Ammon's horn (tissue), 1 donor: ENCODE data around the gene CNFN.

Experiments used
- DNase-seq: peaks from one replicate; pipeline ENCODE4 v3.0.0-alpha.2; 2016; ENCODE audit warnings: low spot score

The CNFN gene

DNA sequence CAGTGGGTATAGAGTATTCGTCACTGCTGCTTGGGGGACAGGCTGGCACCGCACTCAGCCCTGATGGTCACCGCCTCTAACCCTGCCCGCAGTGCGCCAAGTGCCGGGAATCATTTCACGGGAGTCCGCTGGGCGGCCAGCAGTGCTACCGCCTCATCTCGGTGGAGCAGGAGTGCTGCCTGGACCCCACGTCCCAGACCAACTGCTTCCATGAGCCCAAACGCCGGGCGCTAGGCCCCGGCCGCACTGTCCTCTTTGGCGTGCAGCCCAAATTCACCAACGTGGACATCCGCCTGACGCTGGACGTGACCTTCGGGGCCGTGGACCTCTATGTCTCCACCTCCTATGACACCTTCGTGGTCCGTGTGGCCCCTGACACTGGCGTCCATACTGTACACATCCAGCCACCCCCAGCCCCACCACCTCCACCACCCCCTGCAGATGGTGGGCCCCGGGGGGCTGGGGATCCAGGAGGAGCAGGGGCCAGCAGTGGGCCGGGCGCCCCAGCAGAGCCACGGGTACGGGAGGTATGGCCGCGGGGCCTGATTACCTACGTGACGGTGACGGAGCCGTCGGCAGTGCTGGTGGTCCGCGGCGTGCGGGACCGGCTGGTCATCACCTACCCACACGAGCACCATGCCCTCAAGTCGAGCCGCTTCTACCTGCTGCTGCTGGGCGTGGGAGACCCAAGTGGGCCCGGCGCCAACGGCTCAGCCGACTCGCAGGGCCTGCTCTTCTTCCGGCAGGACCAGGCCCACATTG is 14.5 kb downstream of the CNFN start:
- no peak for DNase-seq

DNA sequence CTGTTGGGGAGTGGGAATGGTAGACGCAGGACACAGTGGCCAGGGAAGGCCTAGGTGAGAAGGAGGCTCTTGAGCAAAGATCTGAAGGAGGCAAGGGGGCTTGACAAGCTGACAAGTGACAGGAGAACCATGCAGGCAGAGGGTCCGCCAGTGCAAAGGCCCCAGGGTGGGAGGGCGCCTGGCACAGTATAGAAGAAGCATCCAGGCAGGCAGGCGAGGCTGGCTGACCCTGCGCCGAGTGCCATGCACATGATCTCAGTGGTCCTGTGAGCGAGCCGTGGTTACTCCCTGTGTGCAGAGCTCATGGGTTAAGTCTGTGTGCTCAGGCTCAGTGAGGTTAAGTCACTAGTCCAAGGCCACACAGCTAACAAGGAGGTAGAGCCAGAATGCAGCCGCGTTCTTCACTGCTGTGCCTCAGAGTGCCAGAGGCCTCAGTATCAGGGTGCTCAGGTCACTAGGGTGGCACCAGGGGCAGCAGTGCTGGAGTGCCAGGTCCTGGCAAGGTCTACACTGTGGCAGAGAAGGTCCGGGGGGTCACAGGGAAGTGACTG is 15.2 kb downstream of the CNFN start:
- DNase-seq: no peak

DNA sequence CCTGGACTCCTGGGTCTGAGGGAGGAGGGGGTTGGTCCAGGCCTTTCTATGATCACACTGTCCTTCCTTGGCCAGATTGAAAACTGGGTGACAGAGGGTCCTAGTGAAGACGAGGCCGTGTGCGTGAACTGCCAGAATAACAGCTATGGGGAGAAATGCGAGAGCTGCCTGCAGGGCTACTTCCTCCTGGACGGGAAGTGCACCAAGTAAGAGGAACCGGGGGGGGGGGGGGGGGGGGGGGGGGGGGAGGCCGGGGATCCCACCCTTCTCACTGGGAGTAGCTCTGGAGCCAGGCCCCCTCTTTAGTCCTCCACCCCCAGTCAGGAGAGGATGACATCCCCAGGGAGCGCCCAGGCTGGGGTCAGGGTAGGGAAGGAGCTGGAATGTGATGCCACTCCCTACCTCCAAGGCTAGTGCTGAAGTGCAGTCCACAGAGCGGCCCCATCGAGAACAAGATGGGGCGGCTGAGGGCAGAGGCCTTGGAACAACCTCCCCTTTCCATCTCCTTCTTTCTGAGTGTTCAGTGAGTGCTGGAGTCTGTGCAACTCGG is 19.4 kb downstream of the CNFN start:
- no peak for DNase-seq

DNA sequence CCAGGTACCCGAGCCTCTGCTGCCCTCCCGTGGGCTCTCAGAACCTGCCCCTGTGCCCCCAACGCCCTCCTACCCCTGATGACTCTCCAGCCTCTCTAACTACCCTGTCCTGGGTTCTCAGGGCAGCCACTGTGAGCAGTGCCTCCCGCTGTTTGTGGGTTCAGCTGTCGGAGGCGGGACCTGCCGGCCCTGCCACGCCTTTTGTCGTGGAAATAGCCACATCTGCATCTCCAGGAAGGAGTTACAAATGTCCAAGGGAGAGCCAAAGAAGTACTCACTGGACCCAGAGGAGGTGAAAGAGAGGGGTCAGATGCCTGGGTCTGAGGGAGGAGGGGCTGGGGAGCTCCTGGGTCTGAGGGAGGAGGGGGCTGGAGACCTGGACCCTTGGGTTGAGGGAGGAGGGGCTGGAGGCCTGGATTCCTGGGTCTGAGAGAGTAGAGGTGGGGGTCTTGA is 20.0 kb downstream of the CNFN start:
- DNase-seq: no peak

DNA sequence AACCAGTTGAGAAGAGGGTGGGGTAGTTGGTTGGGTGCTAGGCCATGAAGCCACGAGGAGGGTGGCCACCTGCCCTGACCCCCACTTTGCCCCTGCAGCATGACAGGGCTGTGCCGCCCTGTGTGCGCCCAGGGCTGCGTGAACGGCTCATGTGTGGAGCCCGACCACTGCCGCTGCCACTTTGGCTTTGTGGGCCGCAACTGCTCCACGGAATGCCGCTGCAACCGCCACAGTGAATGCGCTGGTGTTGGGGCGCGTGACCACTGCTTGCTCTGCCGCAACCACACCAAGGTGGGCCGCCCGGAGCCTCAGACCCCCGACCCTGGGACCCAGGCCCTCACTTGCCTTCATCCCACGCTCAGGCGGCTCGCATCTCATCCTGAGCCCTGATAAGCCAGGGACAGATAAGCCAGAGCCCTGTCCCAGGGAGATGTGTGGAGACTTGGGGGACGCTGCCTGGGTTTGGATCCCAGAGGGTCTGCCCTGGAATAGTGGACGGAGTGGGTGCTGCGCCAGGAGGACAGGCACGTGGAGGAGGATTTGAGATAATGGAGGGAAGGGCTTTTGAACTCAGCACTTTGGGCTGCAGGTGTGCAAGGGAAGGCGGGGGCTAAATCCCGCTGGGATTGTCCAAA is 20.5 kb downstream of the CNFN start:
- DNase-seq: no peak

DNA sequence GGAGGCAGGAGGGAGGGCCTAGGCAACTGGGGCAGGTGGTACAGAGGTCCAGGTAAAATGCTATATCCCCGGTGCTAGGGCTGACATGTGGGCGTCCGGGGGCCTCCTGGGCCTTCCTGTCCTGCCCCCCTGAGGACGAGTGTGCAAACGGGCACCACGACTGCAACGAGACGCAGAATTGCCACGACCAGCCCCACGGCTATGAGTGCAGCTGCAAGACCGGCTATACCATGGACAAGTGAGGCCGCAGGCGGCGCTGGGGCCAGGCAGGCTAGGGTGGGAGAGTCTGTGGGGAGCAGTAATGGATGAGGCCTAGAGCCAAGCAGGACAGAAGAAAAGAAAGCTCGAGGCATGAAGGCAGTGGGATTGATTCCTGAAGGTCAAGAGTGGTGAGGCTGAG is 21.3 kb downstream of the CNFN start:
- no peak for DNase-seq

DNA sequence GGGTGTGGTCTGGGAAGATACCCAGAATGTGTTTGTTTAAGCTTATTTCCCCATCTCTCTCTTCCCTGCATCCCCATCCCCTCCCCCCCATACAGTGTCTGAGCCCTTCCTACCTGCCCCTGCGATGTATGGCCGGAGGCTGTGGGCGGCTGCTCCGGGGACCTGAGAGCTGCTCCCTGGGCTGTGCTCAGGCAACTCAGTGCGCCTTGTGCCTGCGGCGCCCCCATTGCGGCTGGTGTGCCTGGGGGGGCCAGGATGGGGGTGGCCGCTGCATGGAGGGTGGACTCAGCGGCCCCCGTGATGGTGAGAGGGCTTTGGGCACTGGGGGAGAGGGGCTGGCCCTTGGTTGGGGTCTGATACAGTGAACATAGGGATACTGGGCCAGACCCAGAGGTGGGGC is 21.7 kb downstream of the CNFN start:
- DNase-seq: no peak

DNA sequence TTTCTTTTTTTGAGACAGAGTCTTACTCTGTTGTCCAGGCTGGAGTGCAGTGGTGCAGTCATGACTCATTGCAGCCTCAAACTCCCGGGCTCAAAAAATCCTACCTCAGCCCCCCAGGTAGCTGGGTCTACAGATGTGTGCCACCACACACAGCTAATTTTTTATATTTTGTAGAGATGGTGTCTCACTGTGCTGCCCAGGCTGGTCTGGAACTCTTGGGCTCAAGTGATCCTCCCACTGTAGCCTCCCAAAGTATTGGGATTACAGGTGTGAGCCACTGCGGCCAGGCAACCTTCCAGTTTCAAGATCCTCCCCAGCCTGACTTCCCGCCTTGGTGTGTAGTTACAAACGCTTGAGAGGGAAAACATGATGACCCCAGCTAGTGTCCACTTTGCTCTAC is 22.2 kb downstream of the CNFN start:
- no peak for DNase-seq

DNA sequence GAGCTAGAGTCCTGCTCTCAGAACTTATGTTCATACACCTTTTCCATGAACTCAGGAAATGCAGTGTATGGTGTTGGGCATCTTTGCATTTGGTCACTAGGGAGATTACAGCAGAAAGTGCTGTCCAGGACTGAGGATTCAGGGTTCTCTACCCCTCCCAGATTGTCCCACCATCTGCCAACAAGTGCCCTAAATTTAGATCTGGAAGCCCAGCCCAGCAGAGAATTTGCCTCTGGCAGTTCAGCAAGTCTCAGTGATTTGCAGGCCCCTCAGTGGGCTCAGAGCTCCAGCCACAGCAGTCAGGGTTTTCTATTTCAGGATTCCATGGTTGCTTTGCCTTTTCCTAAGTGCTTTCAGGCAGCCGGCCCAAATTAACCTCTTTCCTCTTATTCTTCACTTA is 23.4 kb downstream of the CNFN start:
- no peak for DNase-seq

DNA sequence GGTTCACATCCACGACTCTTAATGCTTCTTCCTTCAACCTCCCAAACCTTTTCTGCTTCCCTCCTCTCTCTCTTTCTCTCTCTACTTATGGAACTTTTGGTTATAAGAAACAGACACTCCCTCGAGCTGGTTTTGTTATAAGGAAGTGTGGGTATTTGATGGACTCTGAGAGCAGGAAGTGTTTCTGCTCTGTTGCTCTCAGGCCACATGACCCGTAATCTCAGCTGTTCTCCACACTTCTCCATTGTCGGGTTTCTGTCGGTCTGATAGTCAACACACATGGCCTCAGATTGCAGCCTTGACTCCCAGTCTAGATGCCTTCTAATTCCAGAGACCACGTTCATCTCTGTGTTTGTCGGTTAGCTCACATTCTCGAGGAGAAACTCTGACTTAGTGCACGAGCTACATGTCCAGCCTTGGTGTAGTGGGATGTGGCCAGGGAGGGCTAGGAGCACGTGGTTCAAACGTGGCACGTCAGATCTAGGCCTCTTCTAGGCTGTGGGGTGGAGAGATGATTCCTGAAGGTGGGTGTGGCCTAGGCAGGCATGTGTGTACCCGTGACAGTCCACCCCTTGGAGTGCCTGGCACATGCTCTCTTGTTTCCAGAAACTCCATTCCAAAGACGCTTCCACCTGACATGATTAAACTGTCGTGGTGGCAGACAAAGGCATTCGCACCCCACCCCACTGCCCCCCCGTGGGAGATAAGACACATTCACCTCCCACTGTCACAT is 26.3 kb downstream of the CNFN start:
- DNase-seq: peak; percentile 67

DNA sequence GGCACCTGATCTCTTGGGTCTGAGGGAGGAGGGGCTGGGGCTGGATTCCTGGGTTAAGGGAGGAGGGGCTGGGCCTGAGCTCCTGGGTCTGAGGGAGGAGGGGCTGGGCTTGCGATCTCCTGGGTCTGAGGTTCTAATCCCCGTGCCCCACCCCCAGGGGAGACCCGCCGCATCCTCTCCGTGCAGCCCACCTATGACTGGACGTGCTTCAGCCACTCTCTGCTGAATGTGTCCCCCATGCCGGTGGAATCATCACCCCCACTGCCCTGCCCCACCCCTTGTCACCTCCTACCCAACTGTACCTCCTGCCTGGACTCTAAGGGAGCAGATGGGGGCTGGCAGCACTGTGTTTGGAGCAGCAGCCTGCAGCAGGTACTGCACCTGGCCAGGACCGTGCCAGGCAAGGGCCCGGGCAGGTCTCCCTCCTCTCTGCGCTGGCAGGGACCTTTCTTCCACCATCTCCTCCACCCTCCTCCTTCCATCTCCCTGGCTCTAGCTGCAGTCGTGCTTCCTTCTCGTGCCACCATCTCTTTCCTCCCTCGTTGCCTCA is 27.1 kb downstream of the CNFN start:
- DNase-seq: no peak

DNA sequence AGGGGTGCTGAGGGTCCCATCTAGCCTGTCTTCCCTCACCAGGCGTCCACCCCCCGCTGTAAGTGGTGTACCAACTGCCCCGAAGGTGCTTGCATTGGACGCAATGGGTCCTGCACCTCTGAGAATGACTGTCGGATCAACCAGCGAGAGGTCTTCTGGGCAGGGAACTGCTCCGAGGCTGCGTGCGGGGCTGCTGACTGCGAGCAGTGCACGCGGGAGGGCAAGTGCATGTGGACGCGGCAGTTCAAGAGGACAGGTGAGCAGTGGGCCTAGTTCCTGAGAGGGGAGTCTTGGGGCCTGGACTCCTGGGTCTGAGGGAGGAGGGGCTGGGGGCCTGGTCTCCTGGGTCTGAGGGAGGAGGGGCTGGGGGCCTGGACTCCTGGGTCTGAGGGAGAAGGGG is 27.8 kb downstream of the CNFN start:
- DNase-seq: no peak

DNA sequence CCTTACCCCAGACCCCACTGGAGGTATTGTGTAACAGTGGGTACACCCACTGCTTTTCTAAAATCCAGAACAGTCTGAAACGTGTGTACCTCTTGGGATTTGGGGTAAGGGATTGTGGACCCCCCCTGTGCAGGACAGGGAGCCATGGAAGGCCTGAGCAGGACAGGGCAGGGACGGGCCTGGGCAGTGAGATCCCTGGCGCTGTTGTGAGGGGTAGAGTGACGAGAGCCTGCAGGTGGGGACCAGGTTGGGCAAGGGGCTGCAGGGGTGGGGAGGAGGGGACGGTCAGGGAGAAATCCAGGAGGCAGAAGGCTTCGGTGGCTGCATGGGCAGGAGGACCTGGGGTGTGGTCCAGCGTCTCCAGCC is 28.6 kb downstream of the CNFN start:
- DNase-seq: no peak

DNA sequence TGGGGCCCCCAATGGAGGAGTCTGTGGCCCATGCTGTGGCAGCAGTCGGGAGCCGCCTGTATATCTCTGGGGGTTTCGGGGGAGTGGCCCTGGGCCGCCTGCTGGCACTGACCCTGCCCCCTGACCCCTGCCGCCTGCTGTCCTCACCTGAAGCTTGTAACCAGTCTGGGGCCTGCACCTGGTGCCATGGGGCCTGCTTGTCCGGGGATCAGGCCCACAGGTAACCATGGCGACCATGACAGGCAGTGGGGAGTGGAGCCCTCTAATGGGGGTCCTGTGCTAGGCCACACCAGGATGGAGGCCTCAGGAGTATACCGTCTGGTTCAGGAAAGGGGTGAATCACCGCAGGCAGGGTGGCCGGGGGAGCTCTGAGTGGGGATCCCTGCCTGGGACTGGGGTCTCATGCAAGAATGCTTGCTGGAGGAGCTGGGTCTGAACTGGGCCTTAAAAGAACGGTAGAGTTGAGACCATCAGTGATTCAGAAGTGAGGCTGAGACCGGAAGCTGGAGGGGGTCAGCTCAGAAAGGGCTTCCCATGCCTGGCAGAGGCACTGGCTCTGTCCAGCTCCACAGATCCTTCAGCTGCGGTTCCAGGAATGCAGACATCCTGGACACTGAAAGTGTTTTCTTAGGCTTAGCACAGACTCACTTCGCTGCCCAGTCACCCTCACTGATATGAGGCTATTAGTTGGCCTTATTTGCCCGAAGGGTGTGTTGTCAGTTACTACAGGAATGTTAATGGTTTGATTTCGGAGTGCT is 29.1 kb downstream of the CNFN start:
- no peak for DNase-seq

DNA sequence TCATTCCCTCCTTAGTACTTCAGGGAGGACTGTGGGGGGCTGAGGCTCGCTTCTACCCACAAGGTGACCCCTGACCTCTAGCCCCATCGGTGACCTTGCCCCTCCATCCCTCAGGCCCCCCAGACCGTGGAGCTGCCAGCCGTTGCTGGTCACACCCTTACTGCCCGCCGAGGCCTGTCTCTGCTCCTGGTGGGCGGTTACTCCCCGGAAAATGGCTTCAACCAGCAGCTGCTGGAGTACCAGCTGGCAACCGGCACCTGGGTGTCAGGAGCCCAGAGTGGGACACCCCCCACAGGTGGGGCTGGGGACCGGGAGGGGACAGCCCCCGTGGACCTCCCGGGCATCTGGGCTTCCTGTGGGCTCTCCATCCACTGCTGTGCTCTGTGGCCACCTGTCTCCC is 32.8 kb downstream of the CNFN start:
- DNase-seq: no peak

DNA sequence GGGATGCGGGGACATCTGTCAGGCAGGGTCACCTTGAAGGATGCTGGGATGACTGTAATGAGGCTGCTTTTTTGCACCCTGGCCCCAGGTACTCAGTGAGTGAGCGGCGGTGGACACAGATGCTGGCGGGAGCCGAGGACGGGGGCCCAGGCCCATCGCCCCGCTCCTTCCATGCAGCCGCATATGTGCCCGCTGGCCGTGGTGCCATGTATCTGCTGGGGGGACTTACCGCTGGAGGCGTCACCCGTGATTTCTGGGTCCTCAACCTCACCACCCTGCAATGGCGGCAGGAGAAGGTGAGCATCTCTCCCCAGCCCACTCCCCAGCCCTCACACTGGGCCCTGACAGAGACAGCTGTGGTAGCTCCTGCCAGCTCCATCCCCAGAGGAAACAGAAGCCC is 33.4 kb downstream of the CNFN start:
- DNase-seq: no peak

DNA sequence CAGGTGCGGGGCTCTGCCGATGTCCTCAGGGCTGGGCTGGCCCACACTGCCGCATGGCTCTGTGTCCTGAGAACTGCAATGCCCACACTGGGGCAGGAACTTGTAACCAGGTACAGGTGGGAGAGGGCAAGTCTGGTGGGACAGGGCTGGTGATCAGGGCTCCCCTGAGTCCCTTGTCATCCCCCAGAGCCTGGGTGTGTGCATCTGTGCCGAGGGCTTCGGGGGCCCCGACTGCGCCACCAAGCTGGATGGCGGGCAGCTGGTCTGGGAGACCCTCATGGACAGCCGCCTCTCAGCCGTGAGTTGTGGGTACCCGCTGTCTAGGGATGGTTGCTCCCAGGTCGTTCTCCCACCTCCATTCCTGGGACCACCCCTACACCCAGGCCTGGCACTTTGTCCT is 34.2 kb downstream of the CNFN start:
- DNase-seq: no peak

DNA sequence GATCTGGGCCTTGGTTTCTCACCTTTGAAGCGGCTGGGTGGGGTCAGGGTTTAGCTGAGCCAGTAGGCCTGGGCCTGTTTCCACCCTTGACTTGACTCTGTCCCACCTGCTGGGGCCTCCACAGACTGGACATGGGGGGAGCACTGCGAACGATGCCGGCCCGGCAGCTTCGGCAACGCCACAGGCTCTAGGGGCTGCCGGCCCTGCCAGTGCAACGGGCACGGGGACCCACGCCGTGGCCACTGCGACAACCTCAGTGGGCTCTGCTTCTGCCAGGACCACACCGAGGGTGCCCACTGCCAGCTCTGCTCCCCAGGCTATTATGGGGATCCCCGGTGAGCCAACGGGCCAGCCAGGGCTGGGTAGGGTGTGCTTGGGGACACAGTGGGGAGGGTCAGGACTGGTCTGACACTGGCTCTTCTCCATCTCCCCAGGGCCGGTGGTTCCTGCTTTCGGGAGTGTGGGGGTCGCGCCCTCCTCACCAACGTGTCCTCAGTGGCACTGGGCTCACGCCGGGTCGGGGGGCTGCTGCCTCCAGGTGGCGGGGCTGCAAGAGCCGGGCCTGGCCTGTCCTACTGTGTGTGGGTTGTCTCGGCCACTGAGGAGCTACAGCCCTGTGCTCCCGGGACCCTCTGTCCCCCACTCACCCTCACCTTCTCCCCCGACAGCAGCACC is 36.6 kb downstream of the CNFN start:
- no peak for DNase-seq

DNA sequence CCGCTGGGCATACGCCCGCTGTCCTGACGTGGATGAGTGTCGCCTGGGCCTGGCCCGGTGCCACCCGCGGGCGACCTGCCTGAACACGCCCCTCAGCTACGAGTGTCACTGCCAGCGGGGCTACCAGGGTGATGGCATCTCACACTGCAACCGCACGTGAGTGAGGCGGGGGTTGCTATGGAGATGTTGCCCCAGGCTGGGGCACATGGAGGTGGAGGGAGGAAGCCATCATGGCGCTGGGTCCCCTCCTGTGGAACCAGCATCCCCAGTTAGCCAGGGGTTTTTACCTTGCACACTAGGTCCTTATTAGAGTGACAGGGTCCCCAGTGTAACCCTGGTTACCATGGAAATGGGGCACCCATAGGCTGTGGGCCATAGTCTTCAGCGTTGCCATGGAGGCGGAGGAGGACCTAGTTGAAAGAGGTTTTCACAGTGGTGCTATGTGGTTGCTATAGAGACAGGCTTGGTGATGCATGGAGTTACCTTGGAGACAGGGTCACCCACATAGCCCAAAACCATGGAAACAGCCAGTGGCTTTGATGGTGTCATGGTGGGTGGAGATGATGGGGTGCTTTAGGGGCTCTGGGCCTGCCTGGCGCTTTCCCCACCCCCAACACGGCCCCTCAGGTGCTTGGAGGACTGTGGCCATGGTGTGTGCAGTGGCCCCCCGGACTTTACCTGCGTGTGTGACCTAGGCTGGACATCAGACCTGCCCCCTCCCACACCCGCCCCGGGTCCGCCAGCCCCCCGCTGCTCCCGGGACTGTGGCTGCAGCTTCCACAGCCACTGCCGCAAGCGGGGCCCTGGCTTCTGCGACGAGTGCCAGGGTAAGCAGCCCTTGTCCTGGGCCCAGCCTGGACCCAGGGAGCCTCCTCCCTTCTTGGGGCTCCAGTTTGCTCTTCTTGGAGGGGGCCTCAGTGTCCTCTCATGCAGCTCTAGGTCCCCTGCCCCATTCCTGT is 37.5 kb downstream of the CNFN start:
- peak; percentile 91 for DNase-seq
